GM21825 (cell line): ENCODE results near the gene C19orf53.

ENCODE experiments used
- ATAC-seq: cut with Tn5 transposase; IDR thresholded peaks from one replicate; pipeline ENCODE4 v1.9.1; 2021; ENCODE audit warnings: mild to moderate bottlenecking, moderate library complexity; ENCODE audit not compliant: unreplicated experiment

Gene C19orf53

GRCh38 chr19:13825489-13826441 is 51.5 kb downstream of the C19orf53 start:
- ATAC-seq = no peak

- ATAC-seq = no peak
These were observed 52.5 kb downstream of the C19orf53 start for GRCh38 chr19:13826652-13827235.

GRCh38 chr19:13827656-13828055 is 53.4 kb downstream of the C19orf53 start:
- ATAC-seq = no peak
